Eye (tissue), 1 donor: ENCODE data around the gene MRRF.

Experiments
- DNase-seq: peaks from one replicate; pipeline ENCODE4 v3.0.0-alpha.2; 2015

Gene MRRF, protein sequence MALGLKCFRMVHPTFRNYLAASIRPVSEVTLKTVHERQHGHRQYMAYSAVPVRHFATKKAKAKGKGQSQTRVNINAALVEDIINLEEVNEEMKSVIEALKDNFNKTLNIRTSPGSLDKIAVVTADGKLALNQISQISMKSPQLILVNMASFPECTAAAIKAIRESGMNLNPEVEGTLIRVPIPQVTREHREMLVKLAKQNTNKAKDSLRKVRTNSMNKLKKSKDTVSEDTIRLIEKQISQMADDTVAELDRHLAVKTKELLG

GRCh38 chr9:122264360-122265148 is at the start of gene MRRF, which contains the start of gene RBM18:
Gene MRRF, plus strand, starts transcription at chr9:122264882. Its CDS starts 6,010 bp downstream, at chr9:122270892.
Gene RBM18, minus strand, starts transcription at chr9:122264840. Its CDS starts 3,348 bp downstream, at chr9:122261492.
- DNase-seq: peak; percentile 97

DNA sequence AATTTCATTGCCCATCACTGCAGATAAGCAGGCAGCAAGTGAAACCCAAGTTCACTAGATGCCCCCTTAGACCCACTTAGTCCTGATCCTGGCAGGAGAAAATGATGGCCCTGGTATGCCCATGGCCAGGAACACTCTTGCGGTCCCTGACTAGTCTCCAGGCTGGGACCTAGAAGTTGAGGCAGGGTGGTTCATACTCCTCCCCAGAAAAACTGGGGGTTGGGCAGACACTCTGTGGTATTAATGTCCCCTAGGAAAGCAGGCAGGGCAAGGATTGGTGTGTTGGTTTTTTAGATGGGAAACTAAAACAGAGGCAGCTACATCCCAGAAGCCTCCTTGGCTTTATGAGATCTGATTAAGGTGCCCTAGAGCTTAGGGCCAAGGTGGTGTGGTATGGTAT is 49.0 kb upstream of the MRRF start:
- DNase-seq: no peak

GRCh38 chr9:122216138-122216797 is 48.4 kb upstream of the MRRF start:
- DNase-seq: no peak

- DNase-seq: no peak
Observed at GRCh38 chr9:122216798-122217418, 47.8 kb upstream of the MRRF start.

DNA sequence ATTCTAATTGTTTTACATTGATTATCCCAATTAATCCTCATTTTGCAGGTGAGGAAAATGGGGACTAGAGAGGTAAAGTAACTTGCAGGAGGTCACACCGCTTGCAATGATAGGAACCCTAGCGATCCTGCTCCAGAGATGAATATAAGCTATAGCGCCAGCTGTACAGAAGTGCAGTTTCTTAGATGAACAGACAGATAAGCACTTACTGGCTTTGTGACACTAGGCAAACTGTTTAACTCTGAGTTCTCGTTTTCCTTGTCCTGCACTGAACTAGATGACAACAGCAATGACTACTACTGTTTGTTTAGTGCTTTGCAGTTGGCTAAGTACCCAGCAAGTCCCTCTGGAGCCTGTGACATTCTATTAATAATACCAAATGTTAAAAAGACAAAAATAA is 47.0 kb upstream of the MRRF start:
- peak; percentile 52 for DNase-seq

DNA sequence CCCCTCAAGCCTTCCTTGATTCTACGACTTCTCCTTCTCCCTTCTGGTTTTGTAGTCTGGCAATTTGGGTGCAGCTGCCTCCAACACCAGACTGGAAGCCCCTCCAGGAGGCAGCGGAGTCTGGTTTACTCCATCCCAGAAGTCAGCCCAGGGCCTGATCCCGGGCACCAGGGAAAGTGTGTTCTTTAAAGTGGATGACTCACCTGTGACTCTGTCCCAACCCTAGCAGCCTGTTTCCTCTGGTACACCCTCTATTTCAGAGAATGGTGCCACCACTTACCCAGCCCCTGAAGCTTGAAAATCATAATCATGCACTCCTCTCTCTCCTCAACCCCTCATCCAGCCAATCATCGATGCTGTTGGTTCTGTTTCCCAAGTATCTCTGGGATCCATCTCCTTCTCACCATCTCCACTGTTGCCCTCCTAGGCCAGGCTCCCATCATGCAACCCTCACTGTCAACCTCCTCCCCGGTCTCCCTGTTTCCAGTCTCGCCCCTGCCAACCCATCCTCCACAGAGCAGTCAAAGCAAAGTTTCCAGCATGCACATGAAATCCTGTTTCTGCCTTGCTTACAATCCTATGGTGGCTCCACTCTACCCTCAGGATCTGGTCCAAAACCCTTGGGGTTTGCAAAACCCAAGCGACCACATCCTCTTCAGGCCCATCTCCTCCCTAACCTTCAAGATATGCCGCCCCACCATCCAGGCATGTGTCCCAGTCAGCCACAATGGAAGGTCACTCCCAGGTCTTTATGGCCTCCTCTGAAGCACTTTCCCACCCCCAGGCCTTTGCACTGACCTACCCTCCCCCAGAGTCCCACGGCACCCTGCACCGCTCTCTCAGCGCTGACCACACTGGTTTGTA is 46.4 kb upstream of the MRRF start:
- no peak for DNase-seq

- peak; percentile 61 for DNase-seq
Observed at GRCh38 chr9:122218935-122219855, 45.5 kb upstream of the MRRF start.

- peak; percentile 86 for DNase-seq
Observed at GRCh38 chr9:122219856-122220672, 44.6 kb upstream of the MRRF start.

GRCh38 chr9:122220673-122221182 is 44.0 kb upstream of the MRRF start:
- peak; percentile 73 for DNase-seq

DNA sequence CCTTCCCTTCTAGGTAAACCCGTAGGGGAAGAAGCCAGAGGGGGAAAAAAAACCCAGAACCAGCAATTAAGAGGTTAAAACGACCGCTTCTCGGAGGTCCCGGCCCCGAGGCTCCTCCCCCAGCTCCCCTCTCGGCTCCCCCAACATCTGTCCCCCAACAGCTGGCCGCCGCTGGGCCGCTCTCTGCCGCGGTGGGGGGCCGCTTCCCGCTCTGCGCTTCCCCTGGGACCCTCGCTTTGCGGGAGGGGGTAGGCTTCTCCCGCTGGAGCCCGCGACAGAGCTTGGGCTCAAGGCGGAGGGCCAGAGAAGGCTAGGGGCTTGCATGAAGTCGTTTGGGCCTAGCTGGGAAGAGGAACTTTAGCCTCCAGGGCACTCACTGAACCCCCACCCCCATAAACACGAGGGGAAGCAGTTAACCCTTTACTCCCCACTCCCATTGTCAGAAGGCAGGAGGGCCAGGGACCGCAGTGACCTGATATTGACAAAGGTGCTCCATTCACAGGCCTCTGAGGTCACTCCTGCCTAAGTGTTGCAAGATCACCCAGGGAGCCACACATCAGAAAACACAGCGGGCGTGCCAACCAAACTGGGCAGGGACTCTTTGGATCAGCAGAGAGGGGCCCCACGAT is 43.4 kb upstream of the MRRF start:
- no peak for DNase-seq

- no peak for DNase-seq
Observed at GRCh38 chr9:122222791-122223190, 41.9 kb upstream of the MRRF start.

GRCh38 chr9:122223435-122223834 is 41.2 kb upstream of the MRRF start:
- no peak for DNase-seq

DNA sequence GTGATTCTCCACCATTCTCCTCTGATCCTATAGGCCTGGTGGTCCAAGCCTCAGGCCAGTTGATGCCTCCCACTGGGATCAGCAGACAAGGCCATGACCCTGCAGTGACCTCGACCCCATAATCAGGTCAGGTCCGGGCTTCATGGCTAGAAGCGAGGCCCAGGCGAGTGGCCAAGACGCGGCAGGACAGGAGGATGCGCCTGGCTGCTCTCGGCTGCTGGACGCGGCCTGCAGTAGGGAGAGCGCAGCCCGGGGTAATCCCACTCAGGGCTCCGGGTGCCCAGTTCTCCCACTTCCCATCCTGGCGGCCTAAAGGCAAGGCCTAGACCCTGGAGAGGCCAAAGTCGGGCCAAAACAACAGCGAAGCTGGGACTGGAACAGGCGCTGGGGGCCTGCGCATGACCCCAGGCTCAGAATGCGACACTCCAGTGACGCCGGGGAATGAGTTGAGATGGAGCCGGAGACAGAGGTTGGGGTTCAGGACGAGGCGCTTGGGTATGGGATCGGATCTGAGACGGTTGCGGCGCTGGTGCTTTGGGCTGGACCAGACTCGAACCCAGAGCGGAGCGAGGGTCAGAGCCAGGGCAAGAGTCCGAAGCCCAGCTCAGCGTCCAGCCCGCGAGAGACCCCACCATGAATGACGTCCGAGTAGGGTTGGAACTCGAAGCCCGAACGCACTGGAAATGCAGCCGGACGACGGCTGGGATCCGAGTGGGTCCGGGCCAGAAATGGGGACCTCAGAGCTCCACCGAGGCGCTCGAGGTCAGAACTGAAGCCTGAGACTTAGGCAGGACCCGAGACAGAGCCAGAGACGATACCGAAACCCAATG is 39.2 kb upstream of the MRRF start:
- DNase-seq: peak; percentile 45

GRCh38 chr9:122226142-122226757 is 38.4 kb upstream of the MRRF start:
- peak; percentile 60 for DNase-seq

- DNase-seq: peak; percentile 61
Observed at GRCh38 chr9:122226758-122227574, 37.7 kb upstream of the MRRF start.

DNA sequence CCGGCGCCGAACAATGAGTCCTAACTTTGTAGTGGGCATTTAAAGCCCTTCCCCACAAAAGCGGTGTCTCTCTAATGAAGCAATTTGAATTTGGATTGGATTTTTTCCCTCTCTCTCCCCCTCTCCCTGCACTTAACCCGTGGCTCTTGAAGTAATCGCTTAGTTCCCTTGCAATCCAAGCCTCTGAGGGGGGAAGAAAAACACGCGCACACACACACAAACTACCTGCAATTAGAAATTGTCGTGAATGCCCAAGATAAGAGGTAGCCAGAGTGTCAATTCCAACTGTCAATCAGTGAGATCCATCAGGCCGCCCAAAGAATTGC is 37.1 kb upstream of the MRRF start:
- DNase-seq: peak; percentile 72

GRCh38 chr9:122228191-122228567 is 36.5 kb upstream of the MRRF start:
- DNase-seq: peak; percentile 67
